Urinary bladder (tissue), 4 donors: ENCODE results near the gene LDLRAD4. TPM values are rescaled to one million over a fixed set of nuclear protein-coding genes. Genes with fewer than 3 reads are reported as not detected.

Experiments used
- DNase-seq: peaks from one replicate; pipeline ENCODE4 v3.0.0-alpha.2; 2015; ENCODE audit errors: extremely low spot score
- H3K27ac ChIP-seq: one replicate; pipeline ENCODE4 v1.5.1; 2013; ENCODE audit warnings: low read depth, mild to moderate bottlenecking, moderate library complexity
- H3K36me3 ChIP-seq: one replicate; pipeline ENCODE4 v1.6.1; 2013; ENCODE audit warnings: mild to moderate bottlenecking, moderate library complexity; ENCODE audit not compliant: insufficient read depth
- H3K4me1 ChIP-seq: one replicate; pipeline ENCODE4 v1.6.1; 2013; ENCODE audit warnings: mild to moderate bottlenecking, moderate library complexity; ENCODE audit not compliant: insufficient read depth
- H3K4me3 ChIP-seq: one replicate; pipeline ENCODE4 v1.5.1; 2013; ENCODE audit warnings: low read depth, low read length
- WGBS: extraction: QIAGEN DNeasy Blood & Tissue Kit; methylation state at CpG from one replicate; pipeline ENCODE4 v1.1.7; 2013; 5-methylcytosine and 5-hydroxymethylcytosine counted together
- polyA plus RNA-seq: library from polyadenylated mRNA; stranded (reverse); fragments of 200-250 nt; gene quantifications from one replicate; pipeline ENCODE4 v1.2.3, GENCODE V29; 2013
- total RNA-seq: library from RNA; depleted of rRNA; stranded (reverse); fragments of >200 nt; gene quantifications from one replicate; pipeline ENCODE4 v1.2.3, GENCODE V29; 2014
- donor health status: healthy with polysubstance abuse.
- donor health status: healthy.

Gene LDLRAD4
- total and polyA plus RNA-seq, 2 donors: 13.8 to 52.3 TPM

DNA sequence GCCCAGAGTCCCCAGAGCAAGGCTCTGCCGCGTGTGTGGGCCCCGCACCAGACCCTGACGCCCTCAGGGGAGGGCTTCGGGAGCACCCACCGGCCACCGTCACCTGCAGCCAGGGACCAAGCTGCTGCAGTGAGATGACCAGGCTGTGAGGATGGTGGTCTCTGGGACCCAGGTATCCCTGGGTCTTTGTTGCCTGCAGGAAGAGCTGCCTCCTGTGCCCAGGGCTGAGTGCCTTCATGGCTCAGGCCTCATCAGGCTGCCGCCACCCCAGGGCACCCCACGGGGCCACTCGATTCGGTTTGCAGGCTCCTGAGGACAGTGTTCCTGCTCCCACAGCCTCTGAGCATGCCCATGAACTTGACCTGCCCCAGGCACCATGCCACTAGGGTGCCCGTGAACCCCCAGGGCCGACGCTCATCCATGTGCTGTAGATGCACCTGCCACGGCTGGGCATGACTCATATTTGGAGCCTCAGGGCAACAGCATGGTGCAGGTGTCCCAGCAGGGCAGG, 398.0 kb downstream of the LDLRAD4 start:
- no peak overlapping the region for H3K4me3 ChIP-seq
- no peaks in the 10 kb centered on the region for H3K4me1 ChIP-seq
- 94% methylated on average over 15 of the region's 15 CpGs for WGBS
- no peak for DNase-seq
- no peak overlapping the region for H3K27ac ChIP-seq
- no peaks in the 10 kb centered on the region for H3K36me3 ChIP-seq

DNA sequence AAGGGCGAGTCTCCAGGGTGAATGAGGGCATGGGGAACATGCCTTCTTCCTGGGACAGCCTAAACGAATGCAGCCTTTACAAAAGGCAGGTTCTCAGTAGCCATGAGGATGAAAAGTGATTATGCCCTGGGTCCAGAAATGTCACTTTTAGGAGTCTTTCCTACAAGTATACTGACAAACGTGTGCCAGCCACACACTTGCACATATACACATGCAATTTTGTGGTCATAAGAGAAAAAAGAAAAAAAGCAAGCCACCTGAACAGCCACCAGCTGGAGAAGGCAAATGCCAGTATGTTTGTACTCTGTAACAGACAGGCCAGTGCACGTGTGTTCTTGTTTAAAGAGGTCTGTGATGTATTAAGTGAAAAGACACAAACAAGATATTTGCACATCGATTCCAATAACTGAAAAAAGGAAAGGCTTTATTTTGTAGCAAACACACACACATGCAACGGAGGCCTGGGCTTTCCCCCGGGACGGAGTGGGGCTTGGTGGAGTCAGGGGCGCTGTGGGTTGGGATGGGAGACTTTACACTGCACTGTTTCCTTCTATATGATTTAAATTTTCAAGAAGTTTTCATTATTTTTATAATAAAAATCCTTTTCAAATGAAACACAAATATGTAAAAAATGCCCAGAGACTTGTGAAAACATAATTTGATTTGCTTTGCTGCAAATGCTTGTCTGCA, 399.4 kb downstream of the LDLRAD4 start:
- Histone ChIP-seq H3K4me3 (no peak overlapping the region), H3K36me3 (no peaks in the 10 kb centered on the region), H3K27ac (no peak overlapping the region), H3K4me1 (no peaks in the 10 kb centered on the region)
- 85% methylated on average over 9 of the region's 9 CpGs for WGBS
- no peak for DNase-seq

DNA sequence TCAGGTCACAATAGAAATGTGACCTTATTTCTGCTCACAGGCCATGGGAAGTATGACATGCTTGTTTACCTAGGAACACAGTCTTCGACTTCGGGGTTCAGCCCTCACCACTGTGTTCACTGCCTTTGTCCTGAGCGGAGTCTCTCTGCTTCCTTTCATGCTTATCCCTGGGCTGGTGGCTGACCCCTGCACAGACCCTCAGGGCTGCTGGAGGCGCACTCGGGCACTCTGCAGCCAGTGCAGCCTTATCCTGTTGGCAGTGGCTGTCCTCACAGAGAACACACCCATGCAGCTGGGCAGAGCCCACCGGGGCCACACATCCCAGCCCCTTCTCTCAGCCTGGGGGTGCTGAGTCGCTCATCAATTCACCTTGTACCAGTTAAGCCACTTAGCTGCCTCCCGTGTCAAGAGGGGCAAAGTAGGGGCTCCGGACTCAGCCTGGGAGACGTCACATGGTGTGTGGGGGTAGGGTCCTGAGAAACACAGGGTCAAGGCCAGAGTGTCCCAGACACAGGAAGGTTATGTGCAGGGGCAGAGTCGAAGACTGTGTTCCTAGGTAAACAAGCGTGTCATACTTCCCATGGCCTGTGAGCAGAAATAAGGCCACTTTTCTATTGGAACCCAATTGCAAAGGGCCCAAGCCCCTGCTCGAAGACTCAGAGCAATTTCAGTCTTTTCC, 400.3 kb downstream of the LDLRAD4 start:
- DNase-seq: no peak
- Histone ChIP-seq H3K27ac (no peak overlapping the region), H3K36me3 (no peaks in the 10 kb centered on the region), H3K4me3 (no peak overlapping the region), H3K4me1 (no peaks in the 10 kb centered on the region)
- 89% methylated on average over 13 of the region's 13 CpGs for WGBS

DNA sequence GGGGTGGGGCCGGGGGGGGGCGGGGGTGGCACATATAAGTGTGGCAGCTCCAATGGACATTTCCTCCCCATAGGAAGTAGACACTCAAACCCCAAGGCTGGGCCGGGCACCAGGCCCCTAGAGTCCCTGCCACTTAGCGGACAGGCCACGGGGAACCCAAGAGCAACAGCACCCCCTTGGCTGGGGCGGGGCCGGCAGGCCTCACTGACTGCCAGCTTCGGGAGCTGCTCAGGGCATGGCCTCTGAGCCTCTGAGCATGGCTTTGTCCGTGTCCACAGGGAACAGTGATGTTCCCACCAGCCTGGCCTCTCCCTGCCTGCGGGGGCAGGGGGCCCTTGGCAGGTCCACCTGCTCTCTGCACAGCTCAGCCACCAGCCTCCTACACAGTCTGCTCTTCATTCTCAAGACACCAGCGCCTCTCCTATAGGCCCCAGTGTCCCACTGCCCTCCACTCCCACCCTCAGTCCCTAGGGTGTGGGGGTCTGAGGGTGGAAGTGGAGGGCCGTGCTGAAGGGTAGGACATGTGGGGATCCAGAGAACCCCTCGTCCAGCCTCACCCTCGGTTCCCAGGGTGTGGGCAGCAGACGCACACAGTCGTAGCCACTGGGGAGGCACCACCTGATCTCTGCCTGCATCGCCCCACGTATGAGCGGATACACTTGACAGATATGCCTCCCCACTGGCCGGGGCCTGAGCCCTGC, 401.1 kb downstream of the LDLRAD4 start:
- Histone ChIP-seq H3K4me1 (no peaks in the 10 kb centered on the region), H3K27ac (no peak overlapping the region), H3K4me3 (no peak overlapping the region), H3K36me3 (no peaks in the 10 kb centered on the region)
- 94% methylated on average over 20 of the region's 20 CpGs for WGBS
- no peak for DNase-seq

DNA sequence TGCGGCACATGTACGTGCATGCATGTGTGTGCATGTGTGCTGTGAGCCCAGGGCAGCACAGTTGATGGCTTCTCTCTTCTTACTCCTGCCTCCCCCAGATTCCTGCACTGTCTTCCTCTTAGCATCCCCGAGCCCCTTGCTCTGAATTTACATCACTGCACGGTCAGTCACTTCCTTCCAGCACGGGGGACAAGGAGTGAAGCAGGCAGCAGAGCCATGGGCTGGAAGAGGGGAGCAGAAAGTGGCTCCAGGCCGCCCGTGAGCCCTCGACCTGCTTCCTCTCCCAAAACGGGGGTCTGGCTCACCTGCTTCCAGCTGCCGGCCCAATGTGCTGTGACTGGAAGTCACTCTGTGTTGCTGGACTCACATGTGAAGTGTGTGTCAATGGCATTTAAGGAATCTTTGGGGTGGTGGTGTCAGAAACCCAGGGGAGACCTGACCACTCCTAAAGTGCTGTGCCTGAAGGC, 401.7 kb downstream of the LDLRAD4 start:
- Histone ChIP-seq H3K4me1 (no peaks in the 10 kb centered on the region), H3K4me3 (no peak overlapping the region), H3K27ac (no peak overlapping the region), H3K36me3 (no peaks in the 10 kb centered on the region)
- 96% methylated on average over 10 of the region's 10 CpGs for whole genome bisulfite sequencing
- DNase-seq: no peak

DNA sequence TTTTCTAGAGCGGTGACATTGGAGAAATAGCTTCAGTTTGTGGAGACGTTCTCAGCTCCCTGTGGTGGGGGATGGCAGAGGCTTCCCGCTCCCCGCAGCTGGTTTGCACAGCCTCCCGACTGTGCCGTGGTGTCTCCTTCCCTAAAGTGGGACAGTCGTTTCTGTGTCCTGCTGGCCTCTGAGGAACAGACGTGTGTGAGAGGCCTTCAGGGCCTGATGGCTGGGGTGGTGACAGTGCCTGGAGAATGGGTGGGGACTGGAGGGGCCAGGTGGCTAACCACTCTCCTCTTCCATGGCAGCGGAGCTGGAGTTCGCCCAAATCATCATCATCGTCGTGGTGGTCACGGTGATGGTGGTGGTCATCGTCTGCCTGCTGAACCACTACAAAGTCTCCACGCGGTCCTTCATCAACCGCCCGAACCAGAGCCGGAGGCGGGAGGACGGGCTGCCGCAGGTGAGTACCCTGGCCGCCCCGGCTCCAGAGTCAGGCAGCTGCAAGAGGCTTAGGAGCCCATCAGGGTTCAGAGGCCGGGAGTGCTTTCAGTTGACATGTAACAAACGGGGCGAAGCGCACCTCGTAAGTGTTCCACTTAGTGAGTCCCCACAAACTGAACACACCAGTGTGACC, 402.4 kb downstream of the LDLRAD4 start:
- Histone ChIP-seq H3K4me3 (no peak overlapping the region), H3K27ac (no peak overlapping the region), H3K4me1 (no peaks in the 10 kb centered on the region), H3K36me3 (no peaks in the 10 kb centered on the region)
- DNase-seq: no peak
- 98% methylated on average over 29 of the region's 29 CpGs for WGBS

DNA sequence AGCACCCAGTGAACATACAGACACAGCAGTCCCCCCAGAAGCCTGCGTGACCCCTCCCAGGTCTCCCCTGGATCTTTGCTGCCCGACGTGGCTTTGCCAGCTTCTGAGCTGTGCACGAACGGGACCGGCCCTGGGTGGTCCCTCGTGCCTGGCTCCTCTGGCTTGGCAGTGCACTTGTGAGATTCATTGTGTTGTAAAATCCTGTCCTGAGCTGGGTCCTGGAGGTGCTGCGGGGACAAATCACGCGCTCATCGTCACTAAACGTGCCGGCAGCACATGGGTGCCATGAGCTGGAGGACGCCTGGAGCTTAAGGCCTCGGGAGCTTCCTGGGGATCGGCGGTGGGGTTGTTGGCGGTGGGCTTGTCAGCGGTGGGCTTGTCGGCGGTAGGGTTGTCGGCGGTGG, 402.9 kb downstream of the LDLRAD4 start:
- H3K36me3 ChIP-seq: no peaks in the 10 kb centered on the region
- H3K27ac ChIP-seq: no peak overlapping the region
- WGBS: 94% methylated on average over 23 of the region's 23 CpGs
- H3K4me1 ChIP-seq: no peaks in the 10 kb centered on the region
- no peak for DNase-seq
- no peak overlapping the region for H3K4me3 ChIP-seq

DNA sequence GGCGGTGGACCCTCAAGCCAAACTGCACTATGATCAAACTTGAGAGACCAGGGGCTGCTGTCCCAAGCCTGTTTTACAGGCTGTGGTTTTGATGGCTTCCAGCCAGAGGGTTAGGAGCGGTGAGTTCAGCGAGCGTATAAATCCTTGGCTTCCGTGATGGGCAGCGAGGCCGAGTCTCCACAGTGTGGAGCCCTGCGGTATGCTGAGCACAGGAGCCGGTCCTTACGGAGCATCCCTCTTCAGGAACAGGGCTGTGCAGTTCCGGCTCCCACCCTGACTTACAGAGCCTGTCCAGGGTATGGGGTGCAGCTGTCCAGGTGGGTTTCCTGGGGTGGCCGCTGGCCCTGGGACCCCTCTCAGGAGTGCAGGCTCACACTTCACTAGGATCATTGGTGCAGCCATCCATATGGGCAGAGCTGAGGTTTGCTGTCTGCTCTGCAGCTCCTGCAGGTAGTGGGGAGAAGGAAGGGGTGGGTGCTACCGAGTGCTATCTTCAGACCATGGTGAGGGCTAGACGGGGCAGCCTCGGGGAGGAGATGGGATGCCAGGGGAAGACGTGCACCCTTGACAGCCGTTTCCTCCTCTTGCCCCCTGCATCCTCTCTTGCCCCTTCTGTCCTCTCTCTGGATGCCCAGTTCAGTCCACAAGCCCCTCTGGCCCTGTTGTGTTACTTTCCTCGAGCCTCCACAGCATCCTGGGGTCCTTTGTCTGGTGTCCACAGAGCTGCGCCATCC, 403.5 kb downstream of the LDLRAD4 start:
- Histone ChIP-seq H3K4me3 (no peak overlapping the region), H3K27ac (no peak overlapping the region), H3K4me1 (no peaks in the 10 kb centered on the region), H3K36me3 (no peaks in the 10 kb centered on the region)
- WGBS: 84% methylated on average over 19 of the region's 19 CpGs
- no peak for DNase-seq

DNA sequence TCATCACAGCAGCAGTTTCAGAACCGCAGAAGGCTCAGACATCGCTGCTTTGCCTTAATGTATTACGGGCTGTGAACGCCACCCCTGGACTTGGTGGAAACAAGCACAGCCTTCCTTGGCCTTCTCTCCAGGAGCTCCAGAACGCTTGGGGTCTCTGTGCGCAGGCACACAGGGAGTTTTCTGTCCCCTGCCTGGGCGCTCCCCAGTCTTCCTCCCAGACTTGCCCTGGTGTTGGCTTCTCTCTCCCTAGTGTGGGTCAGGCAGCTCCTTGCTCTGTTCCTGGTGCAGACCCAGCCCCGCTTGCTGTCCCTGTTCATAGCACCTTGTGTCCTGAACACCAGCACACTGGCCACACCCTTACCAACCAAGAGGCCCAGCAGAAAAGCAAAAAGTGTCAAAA, 404.2 kb downstream of the LDLRAD4 start:
- WGBS: 95% methylated on average over 8 of the region's 8 CpGs

DNA sequence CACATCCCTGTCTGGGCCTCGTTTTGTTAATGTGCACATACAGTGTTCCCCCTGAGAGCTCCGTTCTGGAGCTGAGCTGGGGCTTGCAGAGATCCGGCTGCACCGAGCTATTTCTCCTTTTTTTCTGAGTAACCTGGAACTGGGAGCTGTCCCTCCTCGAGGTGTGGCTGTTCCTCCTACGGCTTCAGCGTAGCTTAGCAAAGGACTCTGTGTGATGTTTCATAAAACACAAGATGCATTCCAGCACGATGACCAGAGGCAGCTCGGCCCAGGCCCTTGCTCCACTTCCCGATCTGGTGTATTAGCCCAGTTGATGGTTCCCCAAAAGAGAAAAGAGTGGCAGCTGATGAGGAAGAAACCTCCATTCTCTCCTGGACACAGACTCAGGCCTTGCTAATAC, 404.8 kb downstream of the LDLRAD4 start:
- no peak for DNase-seq
- H3K4me1 ChIP-seq: no peaks in the 10 kb centered on the region
- WGBS: 76% methylated on average over 10 of the region's 10 CpGs
- no peaks in the 10 kb centered on the region for H3K36me3 ChIP-seq
- no peak overlapping the region for H3K4me3 ChIP-seq
- H3K27ac ChIP-seq: no peak overlapping the region

More for the DNA sequence above, 404.2 kb downstream of the LDLRAD4 start:
- Histone ChIP-seq H3K36me3 (no peaks in the 10 kb centered on the region), H3K4me3 (no peak overlapping the region), H3K4me1 (no peaks in the 10 kb centered on the region), H3K27ac (no peak overlapping the region)
- DNase-seq: no peak

DNA sequence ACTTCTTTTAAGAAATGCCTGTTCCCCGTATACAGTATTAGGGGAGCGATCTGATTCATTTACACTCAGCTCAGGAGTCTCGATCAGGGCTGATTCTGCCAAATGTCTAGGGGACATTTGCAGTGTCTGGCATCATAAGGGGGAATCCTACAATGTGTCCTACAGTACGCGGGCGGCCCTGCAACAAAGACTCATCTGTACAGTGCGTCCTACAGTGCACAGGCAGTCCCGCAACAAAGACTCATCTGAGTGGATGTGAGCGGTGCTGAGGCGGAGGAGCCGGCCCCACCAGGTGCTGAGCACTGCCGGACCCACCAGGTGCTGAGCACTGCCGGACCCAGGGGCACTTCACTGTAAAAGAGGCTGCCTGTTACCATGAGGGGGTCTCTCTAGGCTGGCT, 405.3 kb downstream of the LDLRAD4 start:
- WGBS: 94% methylated on average over 13 of the region's 13 CpGs
- no peaks in the 10 kb centered on the region for H3K36me3 ChIP-seq
- H3K4me3 ChIP-seq: no peak overlapping the region
- H3K4me1 ChIP-seq: no peaks in the 10 kb centered on the region
- no peak overlapping the region for H3K27ac ChIP-seq
- DNase-seq: no peak

DNA sequence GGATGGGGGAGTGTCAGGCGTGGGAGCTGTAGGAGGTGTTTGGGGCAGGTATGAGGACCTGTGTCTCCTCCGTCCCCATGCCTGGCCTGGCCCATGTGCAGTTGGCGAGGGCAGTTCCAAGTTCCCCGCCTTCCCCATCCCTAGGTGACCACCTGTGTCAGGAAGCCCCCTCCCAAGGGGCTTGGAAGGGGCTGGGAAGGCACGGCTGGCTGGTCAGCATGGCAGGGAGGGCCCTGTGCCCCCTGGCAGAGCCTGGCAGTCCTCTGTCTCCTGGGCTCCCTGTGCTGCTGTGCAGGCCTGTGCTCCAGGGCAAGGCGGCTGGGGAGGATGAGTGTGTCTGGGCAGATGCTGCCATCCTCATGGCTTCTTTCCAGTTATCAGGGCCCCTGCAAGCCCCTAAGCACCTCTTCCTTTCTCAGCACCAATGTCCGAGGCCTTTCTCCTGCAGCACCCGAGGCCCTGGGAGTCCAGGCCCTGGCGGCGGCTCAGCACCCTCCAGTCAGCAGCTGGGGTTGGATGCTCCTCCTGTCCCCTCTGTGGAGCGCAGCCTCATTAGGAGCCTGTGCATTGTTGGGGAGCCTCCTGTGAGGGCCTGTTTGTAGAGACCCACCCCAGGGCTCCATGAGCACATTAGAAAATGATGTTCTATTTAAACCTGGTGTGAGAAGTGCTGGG, 406.1 kb downstream of the LDLRAD4 start:
- DNase-seq: no peak
- H3K4me1 ChIP-seq: no peaks in the 10 kb centered on the region
- no peaks in the 10 kb centered on the region for H3K36me3 ChIP-seq
- no peak overlapping the region for H3K27ac ChIP-seq
- no peak overlapping the region for H3K4me3 ChIP-seq
- WGBS: 91% methylated on average over 11 of the region's 11 CpGs
